ENCODE results near the gene IL34.

IL34 gene

GRCh38 chr16:70687671-70688245 is 41.4 kb downstream of the IL34 start:
- DNase-seq (ENCODE audit: low read depth in 3 of 3), result no peak

- DNase-seq (ENCODE audit: low read depth in 3 of 3), result no peak
These were observed 41.9 kb downstream of the IL34 start for GRCh38 chr16:70688246-70688742.

GRCh38 chr16:70689035-70689969 is 42.9 kb downstream of the IL34 start:
- no peak for DNase-seq (ENCODE audit: low read depth in 3 of 3)

DNA sequence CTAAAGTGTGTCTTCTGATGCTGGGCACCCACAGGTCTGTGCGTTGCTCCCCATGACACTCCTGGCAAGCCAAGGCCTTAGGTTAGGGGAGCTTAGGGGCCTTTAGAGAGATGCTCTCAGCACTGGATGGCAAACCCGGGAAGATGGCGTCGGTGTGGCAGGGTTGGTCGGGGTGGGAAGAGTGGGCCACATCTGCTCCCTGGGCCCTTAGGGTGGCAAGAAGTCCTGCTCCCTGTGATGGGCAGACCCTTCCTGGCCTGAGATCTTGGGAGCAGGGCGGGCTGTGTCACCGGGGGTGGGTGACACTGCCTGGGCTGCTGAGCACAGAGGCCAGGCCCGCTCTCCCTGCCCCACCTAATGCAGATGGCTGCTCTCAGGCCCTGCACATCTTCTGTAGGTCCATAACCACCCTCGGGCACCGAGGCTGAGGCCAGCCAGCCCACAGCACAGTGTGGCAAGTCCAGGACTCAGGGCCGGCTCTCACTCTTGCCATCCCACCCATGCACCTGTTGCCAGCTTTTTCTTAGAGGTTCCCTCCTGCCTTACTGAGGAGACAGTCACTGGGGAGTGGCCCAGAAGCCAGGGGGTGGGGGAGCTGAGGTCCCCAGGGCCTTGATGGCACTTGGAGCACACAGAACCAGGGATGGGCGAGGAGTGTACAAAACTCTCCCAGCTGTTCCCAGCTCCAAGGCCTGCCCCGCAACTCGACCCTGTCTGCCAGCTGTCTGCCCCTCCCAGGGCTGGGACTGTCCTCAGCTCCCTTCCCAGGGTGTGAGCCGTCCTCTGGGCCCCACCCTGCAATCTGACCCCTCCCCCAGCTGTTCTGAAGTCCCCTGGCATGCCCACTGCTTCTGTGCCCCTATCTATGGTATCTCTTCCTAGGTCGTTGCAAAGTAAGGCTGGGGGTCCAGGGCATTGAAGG is 43.9 kb downstream of the IL34 start:
- DNase-seq (ENCODE audit: low read depth in 3 of 3), result no peak

DNA sequence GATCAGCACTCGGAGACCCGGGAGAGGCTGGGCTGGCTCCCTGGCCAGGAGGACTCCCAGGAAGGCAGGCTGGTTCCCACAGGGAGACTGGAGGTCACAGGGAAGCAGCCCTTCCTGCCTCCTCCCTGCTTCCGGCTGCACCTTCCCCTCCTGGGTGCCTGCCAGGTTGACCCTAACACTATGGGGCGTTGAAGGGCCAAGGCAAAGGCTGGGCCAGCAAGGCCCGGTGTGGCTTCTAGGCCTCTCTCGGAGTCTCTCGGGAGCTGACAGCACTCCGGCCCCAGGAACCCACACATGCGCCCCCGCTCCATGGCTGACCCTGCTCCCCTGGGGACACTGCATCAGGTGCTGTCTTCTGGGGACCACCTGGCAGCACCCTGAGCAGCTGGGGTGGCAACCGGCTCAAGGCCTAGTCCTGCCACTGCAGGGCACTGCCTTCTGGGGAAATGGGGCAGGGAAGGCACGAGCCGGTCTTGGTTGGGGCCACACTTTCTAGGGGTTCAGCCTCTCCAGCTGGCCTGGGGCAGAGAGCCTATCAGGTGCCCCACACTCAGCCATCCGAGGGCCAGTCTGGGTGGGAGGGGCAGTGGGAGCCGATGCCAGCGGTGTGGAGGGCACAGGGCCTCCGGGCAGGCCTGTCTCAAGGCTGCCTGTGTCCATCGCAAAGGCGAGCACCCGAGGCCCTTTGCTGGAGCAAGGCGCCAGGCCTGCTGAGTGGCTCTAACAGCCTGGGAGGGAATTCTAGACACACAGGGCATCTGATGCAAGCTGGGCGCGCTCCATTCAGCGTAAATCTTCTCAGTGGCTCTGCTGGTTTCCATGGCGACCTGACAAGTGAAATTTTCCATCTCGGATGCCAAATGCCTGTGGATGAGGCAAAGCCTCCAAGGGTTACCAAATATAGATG is 45.1 kb downstream of the IL34 start:
- no peak for DNase-seq (ENCODE audit: low read depth in 3 of 3)

DNA sequence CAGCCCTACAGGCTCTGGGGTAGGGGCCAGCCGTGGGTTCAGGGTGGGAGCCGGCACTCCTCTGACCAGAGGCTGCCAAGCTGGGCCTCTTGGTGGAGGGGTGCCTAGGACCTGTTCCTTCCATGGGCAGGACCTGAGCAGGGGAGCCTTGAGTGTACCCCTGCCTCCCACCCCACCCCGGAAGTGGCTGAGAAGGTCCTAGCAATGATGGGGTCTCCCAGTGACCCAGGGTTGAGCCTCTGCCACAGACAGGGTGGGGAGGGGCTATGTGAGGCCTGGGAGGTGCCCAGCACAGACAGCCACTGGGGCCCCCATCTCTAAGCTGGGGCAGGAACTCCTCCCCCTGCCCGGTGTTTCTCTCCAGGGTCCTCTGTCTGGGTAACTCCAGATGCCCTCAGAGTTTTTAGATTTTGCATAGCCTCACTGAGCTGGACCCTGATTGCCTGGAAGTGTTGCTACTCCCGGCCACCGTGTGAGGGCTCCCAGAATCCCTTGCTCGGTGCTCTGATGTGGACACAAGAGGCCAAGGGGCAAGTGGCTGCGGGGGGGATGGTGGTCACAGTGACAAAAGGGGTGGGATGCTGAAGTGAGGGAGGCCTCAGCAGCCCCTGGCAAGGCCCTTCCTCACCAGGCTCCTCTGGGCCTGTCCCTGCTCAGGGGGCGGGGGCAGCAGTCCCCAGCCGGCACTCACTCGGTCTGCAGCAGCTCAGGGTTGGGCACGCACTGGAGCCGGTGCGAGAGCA is 45.9 kb downstream of the IL34 start:
- DNase-seq (ENCODE audit: low read depth in 3 of 3), result no peak

- no peak for DNase-seq (ENCODE audit: low read depth in 3 of 3)
These were observed 46.7 kb downstream of the IL34 start for GRCh38 chr16:70692873-70693671.

DNA sequence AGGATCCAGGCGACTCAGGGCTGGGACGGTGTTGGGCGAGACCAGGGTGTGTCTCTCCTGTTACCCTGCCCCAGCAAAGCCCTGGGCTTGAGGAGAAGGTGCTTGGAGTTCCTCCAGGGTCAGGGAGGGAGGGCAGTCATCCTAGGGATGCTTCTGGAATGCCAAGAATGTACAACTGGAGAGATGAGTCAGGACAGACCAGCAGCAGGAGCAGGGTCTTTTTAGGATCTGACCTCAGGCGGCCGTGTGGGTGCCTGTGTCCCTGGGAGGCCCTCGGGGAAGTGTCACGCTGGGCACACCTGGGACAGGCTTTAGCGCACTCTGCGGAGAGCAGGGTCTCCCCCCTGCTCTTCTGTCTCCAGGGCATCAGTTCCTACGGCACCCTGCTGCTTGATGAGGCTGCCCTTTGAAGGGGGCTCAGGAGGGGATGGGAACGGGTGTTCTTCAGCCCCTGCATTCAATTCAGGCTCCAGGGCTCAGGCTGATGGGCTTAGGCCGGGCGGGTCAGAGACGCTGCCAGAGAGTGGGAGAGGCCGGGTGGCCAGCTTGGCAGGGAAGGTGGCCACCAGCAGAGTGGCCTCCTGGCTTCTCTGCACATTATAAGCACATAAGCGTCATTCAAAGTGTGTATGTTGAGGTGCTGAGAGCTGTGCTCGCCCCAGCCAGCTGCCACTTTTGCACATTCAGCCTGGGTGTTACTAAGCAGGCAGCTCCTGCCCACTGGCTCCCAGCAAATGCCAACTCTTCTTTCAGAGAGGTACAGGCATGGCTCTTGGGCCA is 47.9 kb downstream of the IL34 start:
- DNase-seq (ENCODE audit: low read depth in 3 of 3), result no peak

GRCh38 chr16:70694868-70695218 is 48.5 kb downstream of the IL34 start:
- DNase-seq (ENCODE audit: low read depth in 3 of 3), result no peak

GRCh38 chr16:70695331-70696070 is 49.1 kb downstream of the IL34 start:
- DNase-seq (ENCODE audit: low read depth in 3 of 3), result no peak

DNA sequence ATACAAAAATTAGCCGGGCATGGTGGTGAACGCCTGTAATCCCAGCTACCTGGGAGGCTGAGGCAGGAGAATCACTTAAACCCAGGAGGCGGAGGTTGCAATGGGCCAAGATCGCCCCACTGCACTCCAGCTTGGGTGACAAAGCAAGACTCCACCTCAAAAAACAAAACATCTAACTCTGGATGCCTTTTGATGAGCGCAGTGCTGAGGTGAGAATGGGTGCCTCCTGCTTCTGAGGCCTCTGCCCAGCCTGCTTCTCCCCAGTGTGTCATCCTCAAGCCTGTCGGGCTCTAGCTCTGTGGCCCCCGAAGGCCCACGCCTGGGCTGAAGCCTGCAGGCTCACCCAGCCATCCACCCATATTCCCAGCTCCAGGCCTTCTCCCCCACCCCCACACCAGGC is 50.0 kb downstream of the IL34 start:
- DNase-seq (ENCODE audit: low read depth in 3 of 3), result no peak

DNA sequence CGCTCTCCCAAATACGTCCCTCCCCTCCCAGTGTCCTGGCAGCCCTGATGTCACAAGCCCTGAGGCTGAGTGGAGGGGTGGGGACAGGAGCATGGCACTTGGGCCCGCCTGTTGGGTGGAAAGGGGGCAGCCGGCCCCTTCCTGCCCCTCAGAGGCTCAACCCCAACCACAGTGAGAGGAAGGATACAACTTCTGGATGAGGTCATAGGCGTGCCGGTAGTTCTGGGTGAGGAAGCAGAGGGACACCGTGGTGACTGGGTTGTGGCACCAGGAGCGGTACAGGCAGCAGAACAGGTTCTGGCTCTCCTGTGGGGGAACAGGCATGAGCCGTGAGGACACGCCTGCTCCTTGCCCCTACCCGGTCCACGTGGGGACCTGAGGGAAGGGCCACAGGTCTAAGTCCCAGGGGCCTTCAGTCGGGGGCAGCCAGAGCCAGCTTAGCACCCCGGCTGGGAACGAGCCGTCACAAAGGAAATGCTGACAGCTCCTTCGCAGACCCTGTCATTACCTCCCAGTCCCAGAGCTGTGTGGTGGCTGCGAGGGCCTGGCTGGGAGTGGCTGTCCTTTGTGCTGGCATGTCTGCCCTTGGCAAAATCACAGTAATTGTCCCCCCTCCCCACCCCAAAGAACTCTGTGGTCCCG is 50.7 kb downstream of the IL34 start:
- DNase-seq (ENCODE audit: low read depth in 3 of 3), result no peak

DNA sequence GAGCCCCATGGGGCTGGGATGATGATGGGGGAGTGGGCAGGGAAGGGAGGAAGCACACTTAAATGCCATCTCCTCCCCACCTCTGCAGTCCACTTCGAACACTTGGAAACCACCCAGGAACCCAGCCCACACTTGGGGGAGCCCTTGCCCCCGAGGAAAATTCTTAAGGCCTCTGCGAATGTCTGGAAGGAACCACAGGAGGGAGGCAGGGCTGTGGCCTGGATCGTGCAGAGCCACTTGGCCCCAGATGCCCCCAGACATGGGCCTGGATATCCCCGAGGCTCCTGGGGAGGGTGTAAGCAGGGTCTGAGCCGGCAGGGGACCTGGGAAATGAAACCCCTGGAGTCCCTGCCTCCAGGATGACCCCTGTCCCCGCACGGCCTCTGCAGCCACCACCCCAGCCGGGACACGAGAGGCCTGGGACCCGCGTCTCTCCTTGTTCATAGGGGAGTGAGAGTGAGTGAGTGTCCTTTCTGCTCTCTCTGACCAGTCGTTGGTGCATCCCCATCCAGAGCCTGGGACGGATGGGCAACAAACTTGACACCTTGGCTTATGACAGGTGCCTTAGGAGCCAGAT is 51.3 kb downstream of the IL34 start:
- no peak for DNase-seq (ENCODE audit: low read depth in 3 of 3)

DNA sequence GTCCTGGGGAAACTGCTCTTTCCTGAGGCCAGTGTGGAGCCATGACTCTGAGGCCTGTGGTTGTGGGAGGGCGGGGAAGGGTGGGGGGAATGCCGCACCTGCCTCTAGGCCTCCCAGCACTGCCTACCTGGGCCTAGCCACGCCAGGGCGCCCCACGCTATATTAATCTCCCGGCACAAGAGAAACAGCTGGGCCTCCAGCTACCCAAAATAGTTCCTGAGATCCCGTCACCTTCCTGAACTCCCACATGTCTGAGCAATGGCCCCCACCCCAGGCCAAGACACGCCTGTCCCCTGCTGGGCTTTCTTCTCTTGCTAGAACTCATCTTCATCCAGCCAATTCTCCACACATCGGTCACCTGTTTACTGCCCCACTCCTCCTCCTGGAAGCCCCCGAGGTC is 52.5 kb downstream of the IL34 start:
- no peak for DNase-seq (ENCODE audit: low read depth in 3 of 3)

DNA sequence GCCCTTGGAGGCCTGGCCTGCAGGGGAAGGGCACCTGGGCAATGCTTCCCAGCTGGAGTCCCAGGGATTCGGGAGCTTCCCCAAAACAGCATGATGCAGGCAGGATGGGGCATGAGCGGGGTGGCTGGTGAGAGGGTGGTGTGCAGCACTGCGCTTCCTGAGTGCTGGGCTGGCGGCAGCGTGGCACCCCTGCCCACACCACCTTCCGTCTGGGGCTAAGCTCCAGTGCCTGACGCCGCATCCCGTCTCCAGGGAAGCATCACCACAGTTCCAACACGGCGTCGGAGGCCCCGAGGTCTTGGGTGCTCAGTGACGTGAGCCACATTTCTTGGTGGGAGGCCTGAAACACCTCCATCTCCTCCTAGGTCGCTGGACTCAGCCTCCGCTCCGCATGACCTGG is 53.3 kb downstream of the IL34 start:
- no peak for DNase-seq (ENCODE audit: low read depth in 3 of 3)

GRCh38 chr16:70700101-70701020 is 54.0 kb downstream of the IL34 start:
- DNase-seq (ENCODE audit: low read depth in 3 of 3), result no peak
